Tongue (tissue), 3 donors: ENCODE measurements around the gene GPRC5D. TPM values are rescaled to one million over a fixed set of nuclear protein-coding genes. Genes with fewer than 3 reads are reported as not detected.
A peak's percentile ranks its signal among the peaks of the same experiment; 100 is the strongest.

Source experiments
- DNase-seq: peaks from one replicate; pipeline ENCODE4 v3.0.0-alpha.2; 2015
- small RNA-seq: library from RNA; depleted of rRNA; stranded (forward); fragments of <200 nt; gene quantifications from one replicate; pipeline ENCODE3, GENCODE V24; 2014; ENCODE audit warnings: low replicate concordance
- total RNA-seq: library from RNA; depleted of rRNA; stranded (reverse); fragments of >200 nt; gene quantifications from one replicate; pipeline ENCODE4 v1.2.3, GENCODE V29; 2014

The GPRC5D gene
- total RNA-seq, 1 donor from 2014 or later: not detected

DNA sequence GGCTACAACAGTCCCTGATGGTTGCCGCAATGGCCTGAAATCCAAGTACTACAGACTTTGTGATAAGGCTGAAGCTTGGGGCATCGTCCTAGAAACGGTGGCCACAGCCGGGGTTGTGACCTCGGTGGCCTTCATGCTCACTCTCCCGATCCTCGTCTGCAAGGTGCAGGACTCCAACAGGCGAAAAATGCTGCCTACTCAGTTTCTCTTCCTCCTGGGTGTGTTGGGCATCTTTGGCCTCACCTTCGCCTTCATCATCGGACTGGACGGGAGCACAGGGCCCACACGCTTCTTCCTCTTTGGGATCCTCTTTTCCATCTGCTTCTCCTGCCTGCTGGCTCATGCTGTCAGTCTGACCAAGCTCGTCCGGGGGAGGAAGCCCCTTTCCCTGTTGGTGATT is 43.7 kb downstream of the GPRC5D start:
- DNase-seq: no peak

DNA sequence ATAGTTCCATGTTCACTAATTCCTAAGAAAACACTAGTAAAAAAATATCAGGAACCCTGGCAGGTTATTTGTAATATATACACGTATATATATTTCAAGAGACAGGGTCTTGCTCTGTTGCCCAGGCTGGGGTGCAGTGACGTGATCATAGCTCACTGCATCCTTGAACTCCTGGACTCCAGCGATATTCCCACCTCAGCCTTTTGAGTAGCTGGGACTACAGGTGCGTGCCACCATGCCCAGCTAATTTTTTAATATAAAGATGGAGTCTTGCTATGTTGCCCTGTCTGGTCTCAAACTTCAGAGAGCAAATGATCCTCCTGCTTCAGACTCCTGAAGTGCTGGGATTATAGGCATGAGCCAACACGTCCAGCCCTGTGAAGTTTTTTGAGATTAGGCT is 44.4 kb downstream of the GPRC5D start:
- DNase-seq: no peak

DNA sequence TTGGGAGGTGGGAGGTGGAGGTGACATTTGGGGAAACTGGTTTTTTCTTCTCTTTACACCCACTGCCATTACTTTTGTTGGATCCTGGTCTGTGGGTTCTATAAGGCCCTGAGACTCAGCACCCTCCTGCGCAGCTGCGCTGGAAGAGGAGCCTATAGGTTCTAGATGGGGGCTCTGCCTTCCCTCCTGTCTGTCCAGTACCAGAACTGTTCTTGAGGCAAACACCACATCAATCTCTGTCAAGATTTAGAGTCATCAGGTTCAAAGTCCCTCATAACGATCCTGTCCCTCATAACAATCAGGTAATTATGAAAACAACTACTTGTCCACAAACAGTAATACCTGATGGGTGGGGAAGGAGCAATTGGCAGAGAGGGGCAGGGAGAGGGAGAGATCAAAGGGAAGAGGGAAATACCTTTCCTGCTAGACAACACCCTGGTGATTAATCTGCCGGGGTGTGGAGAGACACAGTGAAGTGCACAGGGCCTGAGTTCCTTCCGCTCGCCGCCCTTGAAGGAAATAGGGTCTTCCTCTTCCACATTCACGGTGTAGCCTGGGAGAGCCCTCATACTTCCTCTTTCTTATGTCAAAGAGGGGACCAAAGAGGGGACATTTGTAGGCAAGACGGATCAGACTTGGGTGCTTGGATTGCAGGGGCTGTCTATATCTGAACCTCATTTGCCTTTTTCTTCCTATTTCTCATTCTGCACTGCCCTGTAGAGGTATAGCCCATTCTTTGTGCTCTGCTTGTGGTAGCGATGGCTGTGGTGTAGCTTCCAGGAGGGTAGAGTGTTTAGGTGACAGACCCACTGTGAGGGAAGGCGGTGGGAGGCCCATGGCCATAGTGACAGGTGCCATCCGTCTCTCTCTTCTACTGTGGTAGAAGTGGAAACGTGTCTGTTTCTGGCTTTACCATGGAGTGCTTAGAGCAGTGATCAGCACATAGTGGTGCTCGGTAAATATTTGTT is 48.0 kb downstream of the GPRC5D start:
- DNase-seq: no peak

DNA sequence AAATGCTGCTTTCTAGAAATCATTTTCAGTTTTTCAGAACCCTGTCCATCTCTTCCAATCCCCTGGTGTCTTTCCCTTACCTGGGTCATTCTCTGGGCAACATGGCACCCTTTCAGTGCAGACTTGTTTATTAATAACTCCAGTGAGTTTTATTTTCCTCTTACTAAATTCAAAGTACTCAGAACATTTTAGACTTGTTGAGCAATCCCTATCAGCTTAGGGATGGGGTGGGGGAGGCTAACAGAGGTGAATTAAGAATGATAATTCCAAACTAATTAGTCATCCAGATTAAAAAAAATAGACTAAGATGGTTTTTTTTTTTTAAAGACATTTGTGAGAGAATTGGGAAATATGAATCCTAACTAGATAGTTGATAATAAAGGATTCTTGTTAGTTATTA is 49.9 kb downstream of the GPRC5D start:
- no peak for DNase-seq

DNA sequence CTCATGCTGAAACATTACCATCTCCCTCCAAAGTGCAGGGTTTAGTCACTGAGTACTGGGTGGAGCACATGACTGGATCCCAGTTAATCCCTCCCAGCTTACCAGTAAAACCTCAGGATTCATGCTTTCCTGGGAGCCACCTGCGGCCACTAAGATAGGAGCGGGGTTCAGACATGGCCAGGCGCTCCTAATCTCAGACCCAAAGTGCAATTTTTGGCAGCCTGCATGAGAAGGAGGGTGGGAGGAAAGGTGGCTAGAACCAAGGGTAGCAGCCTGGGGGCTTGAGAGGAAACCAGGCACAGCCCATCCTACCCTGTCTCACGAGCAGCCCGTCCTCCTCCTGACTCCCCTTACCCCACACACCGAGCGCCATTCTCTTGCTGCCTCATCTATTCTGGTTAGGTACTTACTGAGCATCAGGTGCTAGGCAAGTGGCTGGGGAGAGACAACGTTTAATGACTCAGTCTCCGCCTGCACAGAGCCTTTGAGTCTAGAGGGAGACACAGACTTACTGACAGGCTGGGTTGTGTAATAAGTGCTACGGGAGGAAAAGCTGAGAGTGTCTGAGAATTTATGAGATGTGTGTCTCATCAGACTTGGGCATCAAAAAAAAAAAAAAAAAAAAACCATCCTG is 50.7 kb downstream of the GPRC5D start:
- DNase-seq: peak; percentile 10

DNA sequence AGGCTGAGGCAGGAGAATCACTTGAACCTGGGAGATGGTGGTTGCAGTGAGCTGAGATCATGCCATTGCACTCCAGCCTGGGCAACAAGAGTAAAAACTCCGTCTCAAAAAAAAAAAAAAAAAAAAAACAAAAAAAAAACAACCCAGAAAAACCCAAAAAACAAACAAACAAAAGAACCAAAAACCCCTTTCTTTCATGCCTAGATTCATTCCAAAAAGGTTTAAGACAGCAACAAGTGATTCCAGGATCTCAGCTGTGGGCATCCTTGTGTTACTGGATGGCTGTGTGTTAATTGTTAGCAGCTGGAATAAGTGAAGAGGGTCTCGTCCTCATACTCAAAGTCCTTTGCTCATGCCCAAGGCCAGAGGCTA is 51.2 kb downstream of the GPRC5D start:
- no peak for DNase-seq

DNA sequence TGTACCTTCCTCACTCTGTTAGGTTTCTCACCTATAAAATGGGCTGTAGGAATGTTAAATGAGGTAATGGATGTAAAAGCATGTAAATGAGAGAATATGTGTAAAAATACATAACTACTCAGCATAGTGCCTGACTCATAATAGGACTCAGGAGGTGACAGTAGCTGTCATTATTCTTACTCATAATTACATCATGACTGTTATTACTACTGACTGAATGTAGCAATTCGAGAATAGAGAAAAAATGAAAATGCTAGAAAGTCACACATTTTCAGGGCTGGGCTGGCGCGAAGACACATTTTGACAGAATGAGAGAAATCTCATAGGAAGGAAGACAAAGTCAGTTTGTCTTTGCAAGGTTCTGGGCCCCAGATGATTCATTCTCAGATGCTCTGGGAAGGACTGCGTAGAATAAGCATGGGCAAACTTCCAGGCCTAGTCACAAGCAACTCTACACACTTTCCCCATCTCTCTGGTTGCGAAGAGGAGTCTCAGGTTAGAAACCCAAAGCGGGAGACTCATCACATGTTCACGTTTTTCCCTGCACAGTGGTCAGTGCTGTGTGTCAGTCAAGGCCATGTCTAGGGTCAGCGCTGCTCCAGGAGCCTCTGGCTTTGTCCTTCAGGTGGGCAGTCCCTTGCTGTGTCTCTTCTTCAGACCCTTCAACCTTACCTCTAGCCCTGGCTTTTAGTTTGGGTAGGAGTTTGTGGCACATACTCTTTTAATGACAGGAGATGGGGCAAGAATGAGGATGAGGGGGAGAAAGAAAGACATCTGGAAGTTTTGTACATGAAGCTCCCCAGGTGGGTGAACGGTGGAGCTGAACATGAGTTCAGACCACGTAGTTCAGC is 52.2 kb downstream of the GPRC5D start:
- peak; percentile 38 for DNase-seq

DNA sequence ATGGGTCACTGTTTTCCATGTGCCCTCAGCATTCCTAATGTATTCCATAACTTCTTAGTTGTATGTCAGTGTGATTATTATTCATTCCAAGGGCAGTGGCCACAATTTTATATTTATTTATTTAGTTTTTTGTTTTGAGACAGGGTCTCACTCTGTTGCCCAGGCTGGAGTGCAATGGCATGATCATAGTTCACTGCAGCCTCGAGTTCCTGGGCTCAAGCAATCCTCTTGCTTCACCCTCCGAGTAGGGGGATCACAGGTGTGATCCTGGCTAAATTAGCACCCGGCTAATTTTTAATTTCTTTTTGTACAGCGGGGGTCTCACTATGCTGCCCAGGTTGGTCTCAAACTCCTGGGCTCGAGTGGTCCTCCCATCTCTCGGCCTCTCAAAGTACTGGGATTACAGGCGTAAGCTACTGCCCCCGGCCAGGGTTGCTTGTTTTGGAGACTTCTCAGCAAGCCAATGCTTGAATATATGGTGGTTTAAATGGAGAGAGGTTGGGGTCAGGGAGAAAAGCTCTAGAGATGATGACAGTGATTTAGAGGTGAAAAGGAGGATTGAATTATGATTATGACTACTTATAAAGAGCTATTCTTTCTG is 53.0 kb downstream of the GPRC5D start:
- DNase-seq: no peak

DNA sequence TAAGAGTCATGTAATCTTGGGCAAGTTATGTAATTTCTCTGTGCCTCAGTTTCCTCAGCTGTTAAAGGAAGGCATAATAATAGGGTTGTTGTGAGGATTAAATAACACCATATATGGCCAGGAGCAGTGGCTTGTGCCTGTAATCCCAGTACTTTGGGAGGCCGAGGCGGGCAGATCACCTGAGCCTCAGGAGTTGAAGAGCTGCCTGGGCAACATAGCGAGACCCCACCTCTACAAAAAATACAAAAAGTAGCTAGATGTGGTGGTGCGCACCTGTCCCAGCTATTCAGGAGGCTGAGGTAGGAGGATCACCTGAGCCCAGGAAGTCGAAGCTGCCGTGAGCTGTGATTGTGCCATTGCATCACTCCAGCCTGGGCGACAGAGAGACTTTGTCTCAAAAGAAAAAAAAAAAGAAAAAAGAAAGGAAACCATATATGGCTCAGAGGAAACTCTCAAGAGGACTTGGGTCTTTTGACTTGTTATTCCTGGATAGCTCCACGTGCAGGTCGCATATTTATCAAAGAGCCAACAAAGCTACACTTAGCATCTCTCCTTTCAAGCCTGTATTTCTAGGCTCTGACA is 53.7 kb downstream of the GPRC5D start:
- DNase-seq: no peak

DNA sequence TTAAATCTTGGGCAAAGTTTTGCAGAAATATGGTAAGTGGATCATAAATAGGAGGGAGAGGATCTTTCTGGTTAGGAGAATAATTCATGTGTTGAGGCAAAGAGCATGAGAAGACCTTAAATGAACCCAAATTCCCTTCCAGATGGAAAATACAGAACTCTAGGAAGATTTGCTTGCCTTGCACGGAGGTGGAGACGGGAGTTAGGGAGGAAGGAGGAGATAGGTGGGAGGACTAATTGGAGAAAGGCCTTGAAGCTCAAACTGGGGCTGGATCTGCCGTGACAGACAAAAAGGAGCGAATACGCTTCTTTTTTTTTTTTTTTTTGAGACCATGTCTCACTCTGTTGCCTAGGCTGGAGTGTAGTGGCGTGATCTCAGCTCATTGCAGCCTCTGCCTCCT is 54.7 kb downstream of the GPRC5D start:
- DNase-seq: no peak

DNA sequence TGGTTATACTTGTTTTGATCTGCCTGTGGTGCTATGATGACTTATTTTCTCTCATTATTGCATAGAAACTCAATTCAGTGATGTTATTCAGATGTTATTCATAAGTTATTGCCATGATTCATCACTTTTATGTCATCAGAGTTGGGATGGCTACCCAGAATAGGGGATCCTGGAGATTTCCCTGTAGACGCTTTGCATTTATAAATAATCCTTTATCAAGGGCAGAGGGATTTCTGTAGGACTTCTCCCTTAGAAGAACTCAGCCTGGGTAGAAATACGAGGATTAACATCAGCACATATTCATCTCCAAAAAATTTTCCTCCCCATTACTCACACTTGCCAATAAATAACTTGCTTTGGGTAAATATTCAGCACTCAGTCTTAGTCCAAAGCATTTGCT is 55.7 kb downstream of the GPRC5D start:
- no peak for DNase-seq

DNA sequence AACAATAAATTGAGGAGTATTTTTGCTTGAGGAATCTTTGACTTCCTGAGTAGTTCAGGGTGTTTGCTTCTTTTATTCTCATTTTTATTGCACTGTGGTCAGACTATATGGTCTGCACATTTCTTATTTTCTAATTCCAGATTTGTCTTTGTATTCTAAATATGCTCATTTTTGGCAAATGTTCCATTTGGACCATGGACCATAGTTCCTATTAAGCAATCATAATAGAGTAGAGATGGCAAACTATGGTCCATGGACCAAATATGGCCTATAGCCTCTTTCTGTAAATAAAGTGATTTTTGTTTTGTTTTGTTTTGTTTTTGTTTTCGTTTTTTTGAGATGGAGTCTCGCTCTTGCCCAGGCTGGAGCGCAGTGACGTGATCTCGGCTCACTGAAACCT is 58.5 kb downstream of the GPRC5D start:
- DNase-seq: no peak

DNA sequence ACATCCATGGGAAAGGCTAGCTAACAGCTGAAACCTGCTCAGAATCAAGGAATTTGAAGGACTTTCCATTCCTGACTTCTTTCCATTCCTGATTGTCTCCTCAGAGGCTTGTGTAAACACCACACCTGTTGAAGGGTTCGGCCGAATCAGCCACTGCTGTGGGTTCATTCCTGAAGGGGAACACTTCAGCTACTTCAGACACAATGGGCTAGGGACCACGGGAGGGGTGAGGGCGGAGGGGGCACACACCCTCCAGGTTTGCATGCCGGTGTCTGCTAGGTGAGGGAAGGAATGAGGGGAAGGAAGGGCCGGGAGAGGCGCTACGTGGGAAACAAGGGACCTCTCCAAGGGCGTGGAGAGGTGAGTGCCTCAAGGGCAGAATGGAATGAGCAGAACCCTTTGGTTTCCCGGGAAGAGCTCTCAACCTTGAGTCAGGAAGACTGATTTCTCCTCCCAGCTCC is 59.3 kb downstream of the GPRC5D start:
- DNase-seq: no peak

DNA sequence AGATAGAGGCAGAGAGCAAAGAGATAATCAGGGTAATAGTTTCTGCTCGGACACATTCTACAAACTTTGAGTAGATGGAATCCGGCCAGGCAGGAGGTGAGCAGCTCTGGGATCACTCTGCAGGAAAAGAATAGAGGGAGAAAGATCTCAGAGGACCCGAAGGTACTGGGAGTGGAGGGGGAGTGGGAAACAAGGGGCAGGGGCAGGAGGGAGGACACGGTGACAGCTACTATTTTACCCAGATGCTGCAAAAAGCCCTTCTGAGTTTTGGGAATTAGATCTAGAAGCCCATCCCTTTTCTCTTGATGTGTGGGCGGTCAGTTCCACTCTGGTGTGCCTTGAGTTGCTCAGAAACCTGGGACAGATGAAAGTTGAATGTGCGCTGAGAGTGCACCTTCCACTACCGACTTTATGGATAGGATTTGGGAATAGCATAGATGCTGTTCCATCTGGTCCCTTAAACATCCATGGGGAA is 60.1 kb downstream of the GPRC5D start:
- no peak for DNase-seq

DNA sequence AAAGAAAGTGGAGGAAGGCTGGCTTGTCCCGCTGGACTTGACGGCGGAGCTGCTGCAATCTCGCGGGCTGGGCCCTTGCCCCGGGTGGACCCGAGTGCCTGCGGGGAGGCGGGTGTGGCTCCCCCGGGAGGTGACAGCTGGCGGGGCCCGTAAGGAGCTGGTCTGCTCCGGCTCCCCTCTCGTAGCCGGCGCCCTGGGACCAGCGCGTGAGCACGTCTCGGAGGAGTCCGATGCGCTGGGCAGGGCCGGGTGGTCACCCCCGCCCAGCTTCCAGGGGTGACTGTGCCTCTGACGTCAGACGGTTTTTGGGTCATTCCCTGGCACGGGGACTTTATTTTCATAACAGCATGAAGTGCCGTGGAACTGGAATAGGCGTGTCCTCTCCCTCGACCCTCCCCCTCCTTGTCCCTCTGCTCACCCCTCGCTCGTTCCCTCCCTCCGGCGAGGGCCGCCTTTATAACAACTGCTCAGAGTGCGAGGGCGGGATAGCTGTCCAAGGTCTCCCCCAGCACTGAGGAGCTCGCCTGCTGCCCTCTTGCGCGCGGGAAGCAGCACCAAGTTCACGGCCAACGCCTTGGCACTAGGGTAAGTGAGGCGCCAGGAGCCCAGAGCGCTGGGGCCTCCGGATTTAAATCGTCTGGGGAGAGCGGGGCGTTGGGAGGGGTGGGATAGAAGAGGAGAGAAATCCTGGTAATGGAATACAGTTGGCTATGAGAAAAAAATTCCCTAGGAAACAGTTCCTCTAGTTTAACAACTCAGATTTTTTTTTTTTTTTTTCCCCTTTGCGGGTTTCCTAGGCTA is 60.7 kb downstream of the GPRC5D start, which contains the start of gene GPRC5A:
Gene GPRC5A, plus strand, starts transcription at position 483 of the 801 bp plus-strand sequence. CDS start 16,688 bp downstream, outside the sequence.
- DNase-seq: peak; percentile 90

Small RNA genes lying within 50 kb of the gene (small RNA-seq; reads per million reads assigned to genes)
- 0.27 reads per million, percentile 47 among the genes with 10 or more reads in this experiment for gene RF00604

Other genes starting within 250 kb of the GPRC5D start
- 94.8 TPM for gene CDKN1B, start 234.8 kb downstream of the GPRC5D start, total RNA-seq
- 37.6 TPM for gene APOLD1, start 166.5 kb downstream of the GPRC5D start, total RNA-seq
- gene DDX47, start 138.8 kb downstream of the GPRC5D start, total RNA-seq: 71.2 TPM
- gene GPRC5A, start 60.6 kb downstream of the GPRC5D start, total RNA-seq: 2.9 TPM
- gene HEBP1, start 48.1 kb upstream of the GPRC5D start, total RNA-seq: 14.0 TPM
- gene FAM234B, start 92.2 kb upstream of the GPRC5D start, total RNA-seq: 3.0 TPM
- gene GSG1, start 151.5 kb upstream of the GPRC5D start, total RNA-seq: 1.4 TPM
- gene EMP1, start 244.6 kb upstream of the GPRC5D start, total RNA-seq: 226 TPM